Hepatocyte (in vitro differentiated cells): Measurements from ENCODE around the gene KCTD17. TPM values are rescaled to one million over a fixed set of nuclear protein-coding genes. Genes with fewer than 3 reads are reported as not detected.

Source experiments
- DNase-seq: peaks from one replicate; pipeline ENCODE4 v3.0.0-alpha.2; 2016; ENCODE audit warnings: low spot score
- H2AFZ ChIP-seq: fragments of 200-600 bp; sonication (generic); 2 replicates; pipeline ENCODE4 v1.6.0; 2016; ENCODE audit warnings: antibody characterized with exemption, mild to moderate bottlenecking
- H3K27ac ChIP-seq: fragments of 200-600 bp; sonication (generic); 2 replicates; pipeline ENCODE4 v1.5.1; 2016; ENCODE audit warnings: mild to moderate bottlenecking
- H3K27me3 ChIP-seq: fragments of 200-600 bp; sonication (generic); 2 replicates; pipeline ENCODE4 v1.6.1; 2016
- H3K36me3 ChIP-seq: fragments of 200-600 bp; sonication (generic); replicated peaks from 2 replicates; pipeline ENCODE4 v1.5.1; 2016; ENCODE audit warnings: low read depth; ENCODE audit not compliant: insufficient read depth
- H3K4me1 ChIP-seq: fragments of 200-600 bp; sonication (generic); 2 replicates; pipeline ENCODE4 v1.5.1; 2016; ENCODE audit warnings: mild to moderate bottlenecking, moderate library complexity; ENCODE audit not compliant: insufficient read depth
- H3K4me2 ChIP-seq: fragments of 200-600 bp; sonication (generic); 2 replicates; pipeline ENCODE4 v1.6.0; 2016
- H3K4me3 ChIP-seq: fragments of 200-600 bp; sonication (generic); 2 replicates; pipeline ENCODE4 v1.5.1; 2016; ENCODE audit warnings: mild to moderate bottlenecking
- H3K79me2 ChIP-seq: fragments of 200-600 bp; sonication (generic); 2 replicates; pipeline ENCODE4 v1.6.0; 2017; ENCODE audit warnings: mild to moderate bottlenecking
- H3K9me2 ChIP-seq: fragments of 200-600 bp; sonication (generic); replicated peaks from 2 replicates; pipeline ENCODE4 v1.6.0; 2017; ENCODE audit warnings: mild to moderate bottlenecking; ENCODE audit not compliant: insufficient read depth
- H3K9me3 ChIP-seq: fragments of 200-600 bp; sonication (generic); 2 replicates; pipeline ENCODE4 v1.5.1; 2016; ENCODE audit warnings: low read depth, mild to moderate bottlenecking
- H4K20me1 ChIP-seq: fragments of 200-600 bp; sonication (generic); 2 replicates; pipeline ENCODE4 v1.6.0; 2016; ENCODE audit warnings: mild to moderate bottlenecking; ENCODE audit not compliant: insufficient read depth, poor library complexity, severe bottlenecking
- CTCF ChIP-seq: fragments of 200-600 bp; sonication (generic); IDR thresholded peaks from 2 replicates; pipeline ENCODE4 v1.5.1; 2016; ENCODE audit warnings: antibody characterized with exemption, mild to moderate bottlenecking; ENCODE audit not compliant: poor library complexity
- EZH2 ChIP-seq: fragments of 200-600 bp; sonication (generic); IDR thresholded peaks from 2 replicates; pipeline ENCODE4 v1.6.1; 2016; ENCODE audit warnings: antibody characterized with exemption, mild to moderate bottlenecking, borderline replicate concordance
- EZH2phosphoT487 ChIP-seq: fragments of 200-600 bp; sonication (generic); IDR thresholded peaks from one replicate; pipeline ENCODE4 v1.6.1; 2018; ENCODE audit warnings: antibody characterized with exemption, mild to moderate bottlenecking, low read depth, moderate library complexity; ENCODE audit not compliant: unreplicated experiment, severe bottlenecking
- WGBS: methylation state at CpG from one replicate; pipeline ENCODE4 v1.1.6; 2016; ENCODE audit warnings: low lambda C conversion rate; ENCODE audit errors: missing lambda C conversion rate; 5-methylcytosine and 5-hydroxymethylcytosine counted together
- polyA plus RNA-seq: library from polyadenylated mRNA; unstranded; fragments of >200 nt; fragmentation: Nextera tagmentation; extraction: Ambion mirVana; gene quantifications from 2 replicates; pipeline ENCODE4 v1.2.1, GENCODE V29; 2016
- total RNA-seq: library from RNA; depleted of rRNA; stranded (reverse); fragments of >200 nt; gene quantifications from 2 replicates; pipeline ENCODE4 v1.2.3, GENCODE V29; 2014

The KCTD17 gene
- total and polyA plus RNA-seq, 2 experiments from 2014 or later = 15.2 to 25.4 TPM

GRCh38 chr22:37021041-37021440, 30.5 kb upstream of the KCTD17 start:
- DNase-seq = no peak
- Histone ChIP-seq H3K9me2 (no peaks in the 10 kb centered on the region), H3K27ac (no peak overlapping the region), H3K79me2 (peaks cover 71% of the 10 kb centered on the region), H2AFZ (no peak overlapping the region), H4K20me1 (peaks cover 29% of the 10 kb centered on the region), H3K4me3 (no peak overlapping the region), H3K4me1 (peaks cover 44% of the 10 kb centered on the region), H3K36me3 (no peaks in the 10 kb centered on the region), H3K27me3 (no peaks in the 10 kb centered on the region), H3K4me2 (peak overlapping the region; percentile 78), H3K9me3 (no peaks in the 10 kb centered on the region)
- WGBS = 86% methylated on average over 5 of the region's 5 CpGs
- TF ChIP-seq EZH2phosphoT487 (no peak), CTCF (no peak), EZH2 (no peak)

GRCh38 chr22:37021710-37022482, 29.6 kb upstream of the KCTD17 start:
- no peak for TF ChIP-seq EZH2
- peak; percentile 62 for TF ChIP-seq CTCF
- no peak overlapping the region for H3K27ac ChIP-seq
- peak; percentile 62 for DNase-seq
- H3K27me3 ChIP-seq = no peaks in the 10 kb centered on the region
- H3K4me1 ChIP-seq = peaks cover 40% of the 10 kb centered on the region
- no peak overlapping the region for H3K4me3 ChIP-seq
- H3K79me2 ChIP-seq = peaks cover 67% of the 10 kb centered on the region
- H3K36me3 ChIP-seq = no peaks in the 10 kb centered on the region
- H3K9me2 ChIP-seq = no peaks in the 10 kb centered on the region
- H2AFZ ChIP-seq = no peak overlapping the region
- H3K4me2 ChIP-seq = peak overlapping the region; percentile 78
- H4K20me1 ChIP-seq = peaks cover 25% of the 10 kb centered on the region
- 72% methylated on average over 13 of the region's 13 CpGs for WGBS
- no peaks in the 10 kb centered on the region for H3K9me3 ChIP-seq

- Histone ChIP-seq H3K9me3 (no peaks in the 10 kb centered on the region), H3K27ac (no peak overlapping the region), H3K4me3 (no peak overlapping the region), H3K4me1 (peaks cover 32% of the 10 kb centered on the region), H4K20me1 (peaks cover 25% of the 10 kb centered on the region), H2AFZ (no peak overlapping the region), H3K36me3 (no peaks in the 10 kb centered on the region), H3K4me2 (peak overlapping the region; percentile 78), H3K79me2 (peaks cover 59% of the 10 kb centered on the region), H3K27me3 (no peaks in the 10 kb centered on the region), H3K9me2 (no peaks in the 10 kb centered on the region)
- TF ChIP-seq EZH2phosphoT487 = no peak
- TF ChIP-seq CTCF = no peak
- no peak for TF ChIP-seq EZH2
- WGBS = 93% methylated on average over 16 of the region's 16 CpGs
- DNase-seq = no peak
These were observed 28.8 kb upstream of the KCTD17 start for GRCh38 chr22:37022483-37023337.
